Neuronal stem cell (in vitro differentiated cells): ENCODE data around the gene P4HA2.

Experiments used
- DNase-seq: peaks from one replicate; pipeline ENCODE4 v3.0.0-alpha.2; 2013; ENCODE audit warnings: low spot score
- H2AFZ ChIP-seq: one replicate; pipeline ENCODE4 v1.6.1; 2013; ENCODE audit warnings: mild to moderate bottlenecking, low read length, inconsistent platforms
- H2AK5ac ChIP-seq: 2 replicates; pipeline ENCODE4 v1.6.1; 2013; ENCODE audit warnings: low read depth, mild to moderate bottlenecking, inconsistent platforms, low read length, moderate library complexity, mixed read lengths
- H2BK120ac ChIP-seq: 2 replicates; pipeline ENCODE4 v1.6.1; 2013; ENCODE audit warnings: low read depth, mild to moderate bottlenecking, inconsistent platforms, low read length, moderate library complexity, mixed read lengths
- H2BK12ac ChIP-seq: one replicate; pipeline ENCODE4 v1.6.1; 2013; ENCODE audit warnings: low read length, inconsistent platforms
- H2BK15ac ChIP-seq: 2 replicates; pipeline ENCODE4 v1.6.1; 2013; ENCODE audit warnings: mild to moderate bottlenecking, low read length, inconsistent platforms, mixed read lengths
- H2BK5ac ChIP-seq: one replicate; pipeline ENCODE4 v1.6.1; 2013; ENCODE audit warnings: inconsistent platforms, mild to moderate bottlenecking, low read length, moderate library complexity
- H3K14ac ChIP-seq: one replicate; pipeline ENCODE4 v1.6.1; 2013; ENCODE audit warnings: low read length, inconsistent platforms
- H3K18ac ChIP-seq: 2 replicates; pipeline ENCODE4 v1.6.1; 2013; ENCODE audit warnings: low read length, inconsistent platforms
- H3K23ac ChIP-seq: 2 replicates; pipeline ENCODE4 v1.6.1; 2013; ENCODE audit warnings: low read depth, mild to moderate bottlenecking, mixed read lengths, low read length, inconsistent platforms; ENCODE audit not compliant: poor library complexity
- H3K27ac ChIP-seq: replicated peaks from 3 replicates; pipeline ENCODE4 v1.5.1; 2013; ENCODE audit warnings: low read length, inconsistent platforms
- H3K27me3 ChIP-seq, 3 experiments: 2 replicates each; pipeline ENCODE4 v1.6.1; 2013; ENCODE audit warnings: low read length in 3 of 3, mild to moderate bottlenecking in 2 of 3, inconsistent platforms in 1 of 3, low read depth in 1 of 3, mixed read lengths in 1 of 3, moderate library complexity in 1 of 3; ENCODE audit not compliant: control insufficient read depth in 3 of 3, insufficient read depth in 3 of 3
- H3K36me3 ChIP-seq, 2 donors: replicated peaks in 1 of 2; 2 replicates each; pipeline ENCODE4 v1.6.1; 2013; ENCODE audit warnings: low read length in 2 of 2; ENCODE audit not compliant: control insufficient read depth in 2 of 2, insufficient read depth in 2 of 2
- H3K4ac ChIP-seq: 2 replicates; pipeline ENCODE4 v1.6.1; 2013; ENCODE audit warnings: inconsistent platforms, mild to moderate bottlenecking, low read length, moderate library complexity
- H3K4me1 ChIP-seq, 2 donors: 1 replicate in 1 of 2; 2 replicates in 1 of 2; pipeline ENCODE4 v1.6.1; 2013; ENCODE audit warnings: low read length in 2 of 2, low read depth in 1 of 2; ENCODE audit not compliant: control insufficient read depth in 2 of 2, insufficient read depth in 1 of 2
- H3K4me2 ChIP-seq: one replicate; pipeline ENCODE4 v1.6.1; 2013; ENCODE audit warnings: mild to moderate bottlenecking, low read length, inconsistent platforms; ENCODE audit not compliant: insufficient read depth, poor library complexity, severe bottlenecking
- H3K4me3 ChIP-seq, 2 donors: 2 replicates each; pipeline ENCODE4 v1.5.1; 2013; ENCODE audit warnings: low read length in 2 of 2, mild to moderate bottlenecking in 2 of 2, inconsistent platforms in 1 of 2, moderate library complexity in 1 of 2
- H3K79me1 ChIP-seq: one replicate; pipeline ENCODE4 v1.6.1; 2013; ENCODE audit warnings: low read depth, mild to moderate bottlenecking, inconsistent platforms, low read length, moderate library complexity
- H3K9ac ChIP-seq: one replicate; pipeline ENCODE4 v1.6.1; 2013; ENCODE audit warnings: mild to moderate bottlenecking, low read depth, low read length, inconsistent platforms; ENCODE audit not compliant: poor library complexity
- H3K9me3 ChIP-seq, 2 donors: replicated peaks in 1 of 2; 2 replicates each; pipeline versions ENCODE3 to v1.6.1; 2013; ENCODE audit warnings: low read length in 2 of 2, mild to moderate bottlenecking in 2 of 2, inconsistent platforms in 1 of 2, low read depth in 1 of 2, mixed read lengths in 1 of 2, moderate library complexity in 1 of 2; ENCODE audit not compliant: control insufficient read depth in 2 of 2, insufficient read depth in 1 of 2
- H4K8ac ChIP-seq: one replicate; pipeline ENCODE4 v1.6.1; 2013; ENCODE audit warnings: low read depth, mild to moderate bottlenecking, inconsistent platforms, low read length, moderate library complexity
- H4K91ac ChIP-seq: one replicate; pipeline ENCODE4 v1.6.1; 2013; ENCODE audit warnings: low read length, low read depth, mild to moderate bottlenecking, inconsistent platforms; ENCODE audit not compliant: poor library complexity
- WGBS, 2 donors: extraction: QIAGEN DNeasy Blood & Tissue Kit; methylation state at CpG; one replicate each; pipeline ENCODE4 v1.1.7; 2013; ENCODE audit warnings: missing lambda C conversion rate in 2 of 2, mixed read lengths in 1 of 2; ENCODE audit not compliant: insufficient read length in 2 of 2, insufficient replicate concordance in 1 of 2; ENCODE audit errors: extremely low coverage in 2 of 2; 5-methylcytosine and 5-hydroxymethylcytosine counted together

The P4HA2 gene

DNA sequence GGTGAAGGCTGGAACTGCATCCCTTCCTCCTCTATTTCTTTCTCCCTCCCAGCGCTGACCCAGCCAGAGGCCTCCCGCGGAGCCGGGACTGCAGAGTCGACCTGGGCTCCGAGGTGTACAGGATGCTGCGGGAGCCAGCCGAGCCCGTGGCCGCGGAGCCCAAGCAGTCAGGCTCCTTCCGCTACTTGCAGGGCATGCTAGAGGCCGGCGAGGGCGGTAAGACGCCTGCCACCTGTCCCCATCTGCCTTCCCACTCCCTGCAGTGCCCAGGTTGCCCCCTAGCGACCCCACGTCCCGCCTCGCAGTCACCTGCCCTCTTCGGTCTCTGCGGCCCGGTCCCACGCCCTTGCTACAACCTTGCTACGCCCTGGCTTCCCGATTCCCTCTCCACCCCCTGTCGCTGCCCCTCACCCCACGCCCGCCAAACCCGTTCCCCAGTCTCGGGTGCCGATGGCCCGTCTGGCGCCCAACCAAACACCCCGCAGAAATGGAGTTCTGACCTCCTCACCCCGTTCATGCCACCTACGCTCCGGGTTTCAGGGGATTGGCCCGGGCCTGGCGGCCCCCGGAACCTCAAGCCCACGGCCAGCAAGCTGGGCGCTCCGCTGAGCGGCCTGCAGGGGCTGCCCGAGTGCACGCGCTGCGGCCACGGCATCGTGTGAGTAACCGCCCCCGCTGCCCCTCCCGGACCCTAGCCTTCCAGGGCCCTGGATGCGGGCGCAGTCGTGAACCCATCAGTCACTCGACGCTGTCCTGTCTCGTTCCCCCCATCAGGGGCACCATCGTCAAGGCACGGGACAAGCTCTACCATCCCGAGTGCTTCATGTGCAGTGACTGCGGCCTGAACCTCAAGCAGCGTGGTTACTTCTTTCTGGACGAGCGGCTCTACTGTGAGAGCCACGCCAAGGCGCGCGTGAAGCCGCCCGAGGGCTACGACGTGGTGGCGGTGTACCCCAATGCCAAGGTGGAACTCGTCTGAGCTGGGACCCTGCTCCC is 43.9 kb upstream of the P4HA2 start:
- Histone ChIP-seq H2BK120ac (no peak overlapping the region), H2AFZ (no peak overlapping the region), H3K9me3 (no peaks in the 10 kb centered on the region), H3K4me1 (peaks cover 4 to 20% of the 10 kb centered on the region in 2 donors), H3K4ac (no peak overlapping the region), H2BK12ac (no peak overlapping the region), H3K18ac (peak overlapping the region; percentile 19), H4K8ac (no peak overlapping the region), H2AK5ac (peak overlapping the region; percentile 46), H3K36me3 (peaks cover 0 to 7% of the 10 kb centered on the region in 2 donors), H3K4me2 (no peak overlapping the region), H3K9ac (no peak overlapping the region), H3K79me1 (no peaks in the 10 kb centered on the region), H3K14ac (peak overlapping the region; percentile 73), H3K4me3 (no peak overlapping the region), H2BK5ac (peak overlapping the region; percentile 49), H3K27me3 (no peaks in the 10 kb centered on the region), H4K91ac (no peak overlapping the region), H3K23ac (no peak overlapping the region), H2BK15ac (no peak overlapping the region), H3K27ac (no peak overlapping the region)
- DNase-seq, result no peak
- WGBS, 2 donors, result no CpG with 5 or more reads among the region's 77 CpGs

DNA sequence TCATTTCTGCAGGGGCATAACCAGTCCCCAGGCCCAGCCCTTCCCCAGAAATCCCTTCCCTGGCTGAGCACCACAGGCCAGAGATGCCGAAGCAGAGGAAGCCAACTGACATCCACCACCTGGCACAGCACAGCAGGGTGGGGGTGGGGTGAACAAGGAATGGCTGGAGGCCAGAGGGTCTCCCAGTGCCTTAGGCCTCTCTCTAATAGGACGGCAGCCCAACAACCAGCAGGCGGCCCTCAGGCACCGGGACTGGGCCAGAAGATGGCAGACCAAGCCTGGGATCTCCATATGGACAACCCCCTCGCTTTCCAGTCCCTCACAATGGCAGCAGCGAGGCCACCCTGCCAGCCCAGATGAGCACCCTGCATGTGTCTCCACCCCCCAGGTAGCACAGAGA is 43.1 kb upstream of the P4HA2 start:
- Histone ChIP-seq H4K8ac (no peak overlapping the region), H2AK5ac (no peak overlapping the region), H3K36me3 (peaks cover 0 to 7% of the 10 kb centered on the region in 2 donors), H3K4me2 (no peak overlapping the region), H3K27me3 (no peaks in the 10 kb centered on the region), H2BK120ac (no peak overlapping the region), H2BK5ac (no peak overlapping the region), H2BK15ac (no peak overlapping the region), H3K9me3 (no peaks in the 10 kb centered on the region), H2AFZ (no peak overlapping the region), H3K23ac (no peak overlapping the region), H3K4ac (no peak overlapping the region), H3K4me3 (no peak overlapping the region), H3K4me1 (peaks cover 4 to 22% of the 10 kb centered on the region in 2 donors), H3K18ac (no peak overlapping the region), H4K91ac (no peak overlapping the region), H3K14ac (no peak overlapping the region), H3K9ac (no peak overlapping the region), H3K79me1 (no peaks in the 10 kb centered on the region), H3K27ac (no peak overlapping the region), H2BK12ac (no peak overlapping the region)
- WGBS, 2 donors, result no CpG with 5 or more reads among the region's 6 CpGs
- no peak for DNase-seq

DNA sequence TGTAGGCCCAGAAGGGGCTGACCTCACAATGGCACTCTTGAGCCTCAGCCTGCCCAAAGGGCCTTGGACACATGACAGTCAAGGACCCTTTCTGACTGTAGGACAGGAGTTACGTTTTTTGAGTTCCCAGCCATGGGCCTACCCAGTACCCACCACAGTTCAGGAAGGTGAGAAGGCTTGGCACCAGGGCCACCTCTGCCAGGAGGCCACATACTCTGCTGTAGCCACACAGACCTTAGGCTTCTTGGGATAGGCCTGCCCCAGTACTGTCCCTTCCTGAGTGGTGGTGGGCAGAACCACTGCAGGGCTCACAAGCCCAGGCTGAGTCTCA is 42.6 kb upstream of the P4HA2 start:
- no peak for DNase-seq
- no peak overlapping the region for H3K4me2 ChIP-seq

DNA sequence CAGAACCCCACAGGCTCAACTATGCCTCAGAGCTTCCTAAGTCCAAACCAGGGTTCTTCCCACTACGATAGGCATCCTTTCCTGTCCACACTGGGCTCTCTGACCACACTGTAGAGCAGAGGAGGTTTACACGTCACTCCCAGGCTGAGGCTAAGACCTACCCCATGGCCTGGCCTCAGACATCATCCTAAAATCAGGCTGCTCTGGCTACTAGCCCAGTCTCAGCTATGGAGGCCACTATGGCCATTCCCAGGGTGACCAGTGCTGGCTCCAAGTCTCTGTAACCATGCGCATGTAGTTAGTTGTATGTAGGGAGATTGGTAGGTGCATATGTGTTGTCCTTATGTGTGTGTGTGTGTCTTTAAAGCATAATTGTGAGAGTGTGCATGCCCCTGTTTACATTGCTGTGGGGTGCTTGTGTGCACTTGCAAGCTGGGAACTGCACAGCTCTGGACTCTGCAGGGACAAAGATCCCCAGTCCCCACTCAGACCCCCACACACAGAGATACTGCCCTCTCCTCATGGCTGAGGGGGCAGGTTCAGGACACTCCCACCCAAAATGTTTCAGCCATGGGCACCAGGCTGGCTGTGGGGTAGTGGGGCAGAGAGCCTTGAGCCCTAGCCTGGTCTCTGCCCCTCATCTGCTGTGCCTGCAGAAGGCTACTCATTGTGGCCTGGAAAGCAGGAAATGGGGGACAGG is 42.1 kb upstream of the P4HA2 start:
- Histone ChIP-seq H2BK120ac (peak overlapping the region; percentile 39), H3K27me3 (no peaks in the 10 kb centered on the region), H4K91ac (peak overlapping the region; percentile 50), H2AFZ (peak overlapping the region; percentile 59), H3K4me3 (peak overlapping the region in 1 of 2 donors; percentile 7), H3K9ac (no peak overlapping the region), H2BK12ac (no peak overlapping the region), H2BK5ac (no peak overlapping the region), H3K18ac (peak overlapping the region; percentile 55), H3K27ac (no peak overlapping the region), H3K4ac (no peak overlapping the region), H3K36me3 (peaks cover 0 to 7% of the 10 kb centered on the region in 2 donors), H3K23ac (no peak overlapping the region), H3K4me1 (peaks cover 4 to 28% of the 10 kb centered on the region in 2 donors), H3K4me2 (no peak overlapping the region), H3K14ac (no peak overlapping the region), H3K9me3 (no peaks in the 10 kb centered on the region), H3K79me1 (no peaks in the 10 kb centered on the region), H2AK5ac (peak overlapping the region; percentile 47), H2BK15ac (peak overlapping the region; percentile 52), H4K8ac (no peak overlapping the region)
- WGBS, 2 donors, result no CpG with 5 or more reads among the region's 3 CpGs
- DNase-seq, result no peak

More for the DNA sequence above, 42.6 kb upstream of the P4HA2 start:
- Histone ChIP-seq H4K8ac (no peak overlapping the region), H3K27me3 (no peaks in the 10 kb centered on the region), H3K36me3 (peaks cover 0 to 7% of the 10 kb centered on the region in 2 donors), H3K9ac (no peak overlapping the region), H3K14ac (no peak overlapping the region), H3K4me1 (peaks cover 4 to 25% of the 10 kb centered on the region in 2 donors), H3K79me1 (no peaks in the 10 kb centered on the region), H2BK120ac (no peak overlapping the region), H4K91ac (no peak overlapping the region), H3K27ac (no peak overlapping the region), H2BK12ac (no peak overlapping the region), H2BK15ac (no peak overlapping the region), H3K4me3 (no peak overlapping the region), H2AK5ac (no peak overlapping the region), H3K9me3 (no peaks in the 10 kb centered on the region), H2AFZ (no peak overlapping the region), H3K18ac (peak overlapping the region; percentile 54), H3K23ac (no peak overlapping the region), H2BK5ac (no peak overlapping the region), H3K4ac (no peak overlapping the region)
- no CpG with 5 or more reads among the region's 1 CpG for WGBS, 2 donors
